Ramos (cell line): ENCODE measurements around the gene AGAP1.
"Not testable (repeated sequence)": the region's sequence is repeated elsewhere in the genome, so short reads cannot be mapped to it uniquely, and the experiment has no call there.

Experiments
- in situ Hi-C: fragments of 300-500 bp; cut with MboI; formaldehyde crosslinking; loops from one replicate; pipeline ENCODE4 v1.14.3; 2022; ENCODE audit warnings: low sequenced_read_pairs; ENCODE audit not compliant: unreplicated experiment

The AGAP1 gene

DNA sequence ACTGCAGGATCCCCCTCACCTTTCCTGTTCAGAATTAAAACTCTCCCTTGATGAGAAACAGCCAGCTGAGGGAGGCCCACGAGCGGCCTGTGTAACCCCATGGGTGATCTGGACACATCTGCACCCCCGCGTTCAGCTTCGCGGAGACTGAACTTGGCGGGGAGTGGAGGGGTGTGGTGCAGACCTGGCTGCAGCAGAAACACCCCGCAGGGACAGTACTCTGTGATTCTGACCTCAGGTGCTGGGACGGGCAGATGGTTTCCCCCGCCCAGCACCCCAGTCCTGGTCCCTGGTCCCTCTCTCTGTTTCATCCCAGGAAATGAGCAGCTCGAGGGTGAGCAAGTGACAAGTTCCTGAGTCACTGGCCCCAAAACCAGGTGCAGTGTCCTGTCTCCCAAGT, 633.2 kb downstream of the AGAP1 start:
- in situ Hi-C loops: no loop called here

GRCh38 chr2:236128321-236128720, 634.5 kb downstream of the AGAP1 start:
- in situ Hi-C loops: no loop called here

DNA sequence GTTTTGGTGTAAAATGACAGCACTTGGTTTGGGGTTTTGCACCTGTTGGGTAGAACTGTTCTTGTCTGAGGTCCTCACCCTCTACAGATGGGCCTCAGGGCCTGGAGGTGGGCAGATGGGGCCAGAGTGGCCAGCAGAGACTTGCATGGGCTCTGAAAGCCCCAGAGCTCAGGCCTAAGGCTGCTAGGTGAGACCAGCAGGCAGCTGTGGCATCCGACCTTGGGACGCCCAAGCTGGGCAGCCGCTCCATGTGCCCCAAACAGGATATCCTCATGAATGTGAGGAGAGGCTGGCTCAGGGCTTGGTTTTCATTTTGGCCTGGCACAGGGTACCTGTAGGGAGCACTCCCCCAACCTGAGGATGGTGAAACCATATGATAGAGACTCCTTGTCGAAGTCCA, 636.1 kb downstream of the AGAP1 start:
- in situ Hi-C loops: no loop called here

DNA sequence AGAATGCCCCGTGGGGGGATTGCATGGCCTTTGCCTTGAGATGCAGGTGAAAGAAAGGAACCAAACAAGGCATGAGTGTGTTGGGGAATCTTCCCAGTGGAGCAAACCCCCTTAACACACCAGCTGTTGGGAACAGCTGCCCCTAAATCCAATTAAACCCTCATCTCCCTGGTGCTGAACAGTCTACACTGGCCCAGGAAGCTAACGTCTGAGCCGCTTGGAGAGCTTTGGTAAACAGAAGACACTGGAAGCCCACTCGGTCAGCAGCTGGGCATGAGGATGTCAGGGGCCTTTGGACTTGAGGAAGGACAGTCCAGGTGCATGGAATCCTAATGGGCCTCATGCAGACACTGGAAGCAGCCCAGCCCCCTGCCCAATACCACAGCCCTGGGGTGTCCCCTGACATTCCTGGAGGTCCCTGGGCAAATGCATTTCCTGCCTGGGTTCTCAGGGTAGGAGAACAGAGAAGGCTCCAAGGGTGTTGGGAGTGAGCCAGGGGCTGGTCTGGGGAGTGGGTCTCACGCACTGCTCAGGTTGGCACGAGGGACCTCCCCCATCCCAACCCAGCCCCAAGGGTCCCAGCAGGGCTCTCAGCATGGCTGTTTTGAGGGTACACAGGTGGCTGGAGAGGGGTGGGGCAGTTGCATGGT, 636.6 kb downstream of the AGAP1 start:
- in situ Hi-C loops: no loop called here

DNA sequence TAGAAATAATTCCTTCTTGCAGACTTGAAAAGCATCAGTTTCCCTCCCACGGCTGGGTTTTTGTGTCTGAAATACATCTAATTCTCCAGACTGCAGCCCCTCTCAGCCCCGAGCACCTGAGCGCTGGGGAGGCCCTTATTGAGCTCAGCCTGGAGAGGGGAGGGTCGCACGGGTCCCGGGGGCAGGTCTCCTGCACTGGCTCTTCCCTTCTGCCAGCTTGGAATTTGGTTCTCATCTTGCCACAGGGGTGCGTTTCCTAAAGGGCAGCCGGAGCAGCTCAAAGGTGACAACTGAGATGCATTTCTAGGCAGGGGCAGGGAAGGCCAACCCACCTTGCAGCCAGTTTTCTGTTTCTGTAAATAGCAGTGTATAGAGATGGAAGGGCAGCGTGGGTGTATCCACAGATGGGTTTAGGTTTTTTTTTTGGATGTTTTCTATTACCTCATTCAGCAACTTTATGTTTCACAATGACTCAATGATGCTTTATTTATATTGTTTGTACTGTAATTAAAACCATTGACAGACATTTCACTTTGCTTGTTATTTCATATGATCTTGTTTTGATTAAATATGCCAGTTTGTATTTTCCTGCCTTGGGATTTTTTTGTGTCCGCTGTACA, 637.3 kb downstream of the AGAP1 start:
- in situ Hi-C loops: no loop called here

DNA sequence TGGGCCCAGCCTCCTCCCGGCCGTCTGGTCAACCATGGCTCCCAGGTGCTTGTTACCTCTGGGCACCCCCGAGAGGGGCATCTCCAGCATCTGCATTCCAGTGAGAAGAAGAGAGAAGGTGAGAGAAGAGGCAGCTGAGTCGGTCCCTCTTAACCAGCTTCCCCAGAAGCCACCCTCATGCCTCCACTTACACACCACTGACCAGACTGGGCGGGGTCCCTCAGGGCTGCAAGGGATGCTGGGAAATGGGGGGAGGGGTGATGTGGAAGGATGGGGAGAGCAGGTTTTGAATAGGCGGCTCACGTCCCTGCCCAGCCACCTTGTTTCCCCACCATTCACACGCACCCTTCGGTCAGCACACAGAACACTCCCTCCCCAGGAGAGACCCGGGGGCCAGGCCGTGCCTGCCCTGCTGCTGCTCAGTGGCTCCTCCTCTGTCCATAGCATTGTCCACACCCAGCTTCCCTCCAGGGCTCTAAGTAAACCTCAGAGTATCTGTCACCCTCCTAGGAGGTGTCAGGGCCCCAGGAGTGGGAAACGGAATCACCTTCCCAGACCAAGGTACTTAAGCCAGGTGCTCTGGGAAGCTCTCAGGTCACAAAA, 639.7 kb downstream of the AGAP1 start:
- in situ Hi-C loops: no loop called here

GRCh38 chr2:236136538-236136937, 642.7 kb downstream of the AGAP1 start:
- in situ Hi-C loops: no loop called here

- in situ Hi-C loops: no loop called here
Observed at GRCh38 chr2:236137066-236137465, 643.2 kb downstream of the AGAP1 start.

DNA sequence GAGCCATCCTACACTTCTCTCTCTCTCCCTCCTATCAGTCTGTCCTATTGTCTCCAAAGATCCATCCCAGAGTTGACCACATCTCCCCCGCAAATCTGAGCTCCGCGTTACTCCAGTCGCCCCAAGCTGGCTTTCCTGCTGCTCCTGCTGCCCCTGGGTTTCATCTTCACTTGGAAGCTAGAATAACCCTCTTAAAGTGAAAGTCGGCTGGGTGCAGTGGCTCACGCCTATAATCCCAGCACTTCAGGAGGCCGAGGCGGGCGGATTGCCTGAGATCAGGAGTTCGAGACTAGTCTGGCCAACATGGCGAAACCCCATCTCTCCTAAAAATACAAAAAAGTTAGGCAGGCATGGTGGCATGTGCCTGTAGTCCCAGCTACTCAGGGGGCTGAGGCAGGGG, 647.8 kb downstream of the AGAP1 start:
- in situ Hi-C loops: not testable (repeated sequence)

DNA sequence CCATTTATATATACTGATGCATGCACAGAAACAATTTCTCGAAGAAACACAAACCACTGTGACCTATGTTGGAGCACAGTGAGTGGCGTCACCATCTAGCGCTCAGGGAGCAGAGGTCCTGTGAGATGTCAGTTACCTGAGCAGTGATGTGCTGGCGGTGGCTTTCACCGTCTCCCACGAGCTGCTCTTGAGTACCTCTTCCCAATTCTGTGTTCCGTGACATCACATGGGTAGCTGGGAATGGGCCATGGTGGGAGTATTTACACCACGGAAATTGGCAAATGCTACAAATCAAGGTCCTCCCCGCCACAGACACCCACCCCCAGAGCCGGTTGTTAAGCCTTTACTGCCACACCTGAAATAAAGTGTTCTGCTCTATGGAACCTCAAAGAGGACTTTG, 650.0 kb downstream of the AGAP1 start:
- in situ Hi-C loops: no loop called here

GRCh38 chr2:236146436-236146835, 652.6 kb downstream of the AGAP1 start:
- in situ Hi-C loops: no loop called here

GRCh38 chr2:236155406-236155805, 661.6 kb downstream of the AGAP1 start:
- in situ Hi-C loops: no loop called here

DNA sequence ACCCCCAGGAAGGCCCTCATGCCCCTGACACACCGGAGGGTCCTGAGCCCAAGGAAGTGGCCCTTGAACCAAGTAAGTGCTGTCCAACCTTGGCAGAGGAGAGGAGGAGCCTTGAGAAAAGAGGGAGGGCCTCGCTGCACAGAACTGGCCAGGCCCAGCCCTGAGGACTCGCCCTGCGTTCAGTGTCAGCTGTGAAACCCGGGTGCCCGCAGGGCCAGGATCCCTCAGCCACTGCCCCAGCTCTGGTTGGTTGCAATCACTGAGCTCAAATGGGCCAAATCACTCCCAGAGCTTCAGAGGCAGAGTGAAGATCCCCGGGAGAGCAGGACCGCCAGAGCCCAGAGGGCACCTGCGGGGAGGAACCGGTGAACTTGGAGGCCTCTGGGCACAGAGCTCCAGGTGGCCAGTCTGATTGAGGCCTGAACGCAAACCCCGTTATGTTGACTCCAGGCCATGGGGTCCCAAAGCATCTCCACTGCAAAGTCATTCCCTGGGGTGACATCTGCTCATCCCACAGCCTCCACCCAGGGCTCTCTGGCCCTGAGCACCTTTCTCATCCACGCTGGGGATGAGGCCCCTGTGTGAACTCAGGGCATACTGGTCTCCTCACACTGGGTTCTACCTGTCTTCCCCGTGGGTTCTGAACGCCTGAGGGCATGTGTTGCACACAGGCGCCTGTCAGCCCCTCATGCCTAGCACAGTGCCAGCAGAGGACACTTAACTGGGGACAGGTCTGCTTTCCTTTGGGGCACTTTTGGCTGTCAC, 662.4 kb downstream of the AGAP1 start:
- in situ Hi-C loops: no loop called here

GRCh38 chr2:236156860-236157194, 663.0 kb downstream of the AGAP1 start:
- in situ Hi-C loops: no loop called here

GRCh38 chr2:236157366-236157765, 663.5 kb downstream of the AGAP1 start:
- in situ Hi-C loops: no loop called here

- in situ Hi-C loops: no loop called here
Observed at GRCh38 chr2:236157815-236158498, 664.1 kb downstream of the AGAP1 start.

DNA sequence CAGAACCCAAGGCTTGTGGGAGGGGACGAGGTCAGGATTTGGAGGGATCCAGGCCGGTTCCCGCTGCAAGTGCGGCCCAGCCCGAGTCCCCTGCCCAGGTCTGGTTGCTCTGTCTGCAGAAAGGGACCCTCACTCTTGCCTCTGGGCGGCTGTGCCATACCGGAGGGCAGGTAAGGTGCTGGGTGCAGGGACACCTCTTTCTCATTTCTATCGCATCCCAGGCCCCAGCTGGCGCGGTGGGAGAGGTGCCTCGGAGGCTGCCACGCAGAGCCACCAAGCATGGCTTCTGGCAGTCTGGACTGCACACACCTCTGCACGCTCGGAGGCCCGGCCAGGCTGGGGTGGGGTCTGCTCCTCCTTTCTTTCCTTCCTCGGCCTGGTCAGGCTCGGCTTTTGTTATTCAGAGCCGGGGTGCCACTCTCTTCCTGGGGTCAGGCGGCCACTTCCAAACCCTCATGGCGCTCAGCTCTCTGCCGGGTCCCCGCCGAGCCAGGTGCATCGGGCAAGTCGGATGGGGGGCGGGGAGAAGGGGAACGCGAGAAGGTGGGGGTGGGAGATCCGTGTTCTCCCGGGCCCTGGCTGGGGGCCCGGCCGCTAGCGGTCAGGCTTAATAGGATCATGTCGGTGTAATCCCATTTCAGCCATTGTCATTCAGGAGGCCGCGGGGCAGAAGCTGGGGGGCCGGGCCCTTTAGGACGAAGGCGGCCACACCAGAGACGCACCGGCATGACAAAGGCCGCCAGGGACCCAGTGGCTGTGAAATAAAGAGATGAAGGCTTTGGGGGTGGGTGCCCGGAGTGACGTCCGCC, 665.3 kb downstream of the AGAP1 start:
- in situ Hi-C loops: no loop called here

DNA sequence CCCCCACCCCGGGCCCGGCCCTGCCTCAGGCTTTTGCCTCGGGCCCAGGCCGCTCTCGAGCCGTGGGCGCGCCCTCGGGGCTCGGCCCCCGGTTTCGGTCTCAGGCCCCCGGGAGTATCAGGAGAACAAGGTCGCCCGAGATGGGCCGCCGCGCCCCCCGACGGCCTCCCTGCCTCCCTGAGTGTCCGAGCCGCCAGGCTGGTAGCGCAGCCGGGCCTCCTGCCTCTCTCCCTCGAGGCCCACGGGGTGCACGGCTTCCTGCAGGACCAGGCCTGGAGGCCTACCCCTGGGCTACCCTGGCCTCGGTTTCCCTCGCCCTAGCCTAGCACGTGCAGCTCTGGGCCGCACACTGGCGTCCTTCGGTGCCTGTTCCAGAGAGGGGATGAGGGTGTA, 665.9 kb downstream of the AGAP1 start:
- in situ Hi-C loops: no loop called here

GRCh38 chr2:236160366-236161081, 666.7 kb downstream of the AGAP1 start:
- in situ Hi-C loops: no loop called here
